ENCODE data around the gene CEP70. TPM values are rescaled to one million over a fixed set of nuclear protein-coding genes. Genes with fewer than 3 reads are reported as not detected.

The CEP70 gene
- total RNA-seq, 1 donor from 2014 or later, result 101 TPM

DNA sequence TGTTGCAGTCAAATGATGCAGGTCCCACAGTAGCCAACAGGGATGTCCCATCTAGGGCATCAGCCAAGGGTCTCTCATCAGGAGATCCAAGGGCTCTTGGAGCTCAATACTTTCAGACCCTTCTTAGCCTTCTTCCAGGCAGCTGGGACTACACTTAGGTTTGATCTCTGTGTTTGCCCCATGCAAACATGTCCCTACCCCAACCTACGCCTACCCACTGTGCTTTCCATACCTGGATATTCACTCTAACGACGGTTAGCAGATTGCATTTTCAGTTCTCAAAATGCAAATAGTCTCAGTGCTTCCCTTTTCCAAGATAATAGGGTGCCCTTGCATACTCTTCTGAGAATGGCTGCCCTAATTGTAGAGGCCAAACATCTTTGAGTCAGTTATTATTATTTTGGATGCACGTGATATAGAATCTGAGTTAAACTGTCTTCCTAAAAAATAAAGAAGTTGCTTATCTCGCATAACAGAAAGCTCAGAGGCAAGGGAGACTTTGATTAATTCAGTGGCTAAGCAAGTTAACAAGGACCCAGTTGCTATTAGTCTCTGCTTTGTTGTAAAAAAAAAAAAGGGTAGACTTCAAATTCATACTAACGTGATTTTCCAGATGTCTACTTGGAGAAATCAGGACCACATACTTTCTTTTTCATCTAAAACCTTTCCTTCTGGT lies 1.0 kb upstream of the CEP70 start:
- Histone ChIP-seq H3F3A (ENCODE audit: low read depth) (peaks cover 14% of the 10 kb centered on the region), H3K4me3 (no peak overlapping the region), H3K4me2 (peak overlapping the region; percentile 81), H3K27me3 (no peaks in the 10 kb centered on the region), H3K79me2 (ENCODE audit: low read depth) (peaks cover 17% of the 10 kb centered on the region), H3K9ac (no peak overlapping the region), H3K4me1 (peaks cover 8% of the 10 kb centered on the region), H3K9me3 (ENCODE audit: low read depth) (no peaks in the 10 kb centered on the region), H4K20me1 (ENCODE audit: low read depth) (no peaks in the 10 kb centered on the region), H3K27ac (no peak overlapping the region), H2AFZ (replicated peaks) (no peak overlapping the region), H3K36me3 (no peaks in the 10 kb centered on the region)
- H3K4me3 Mint-ChIP-seq, result peak overlapping the region; percentile 95
- no peak for TF ChIP-seq EZH2 (IDR thresholded peaks at IDR 0.05)
- no peak for TF ChIP-seq EZH2phosphoT487 (IDR thresholded peaks at IDR 0.05)
- TF ChIP-seq, protein P1, sequence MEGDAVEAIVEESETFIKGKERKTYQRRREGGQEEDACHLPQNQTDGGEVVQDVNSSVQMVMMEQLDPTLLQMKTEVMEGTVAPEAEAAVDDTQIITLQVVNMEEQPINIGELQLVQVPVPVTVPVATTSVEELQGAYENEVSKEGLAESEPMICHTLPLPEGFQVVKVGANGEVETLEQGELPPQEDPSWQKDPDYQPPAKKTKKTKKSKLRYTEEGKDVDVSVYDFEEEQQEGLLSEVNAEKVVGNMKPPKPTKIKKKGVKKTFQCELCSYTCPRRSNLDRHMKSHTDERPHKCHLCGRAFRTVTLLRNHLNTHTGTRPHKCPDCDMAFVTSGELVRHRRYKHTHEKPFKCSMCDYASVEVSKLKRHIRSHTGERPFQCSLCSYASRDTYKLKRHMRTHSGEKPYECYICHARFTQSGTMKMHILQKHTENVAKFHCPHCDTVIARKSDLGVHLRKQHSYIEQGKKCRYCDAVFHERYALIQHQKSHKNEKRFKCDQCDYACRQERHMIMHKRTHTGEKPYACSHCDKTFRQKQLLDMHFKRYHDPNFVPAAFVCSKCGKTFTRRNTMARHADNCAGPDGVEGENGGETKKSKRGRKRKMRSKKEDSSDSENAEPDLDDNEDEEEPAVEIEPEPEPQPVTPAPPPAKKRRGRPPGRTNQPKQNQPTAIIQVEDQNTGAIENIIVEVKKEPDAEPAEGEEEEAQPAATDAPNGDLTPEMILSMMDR (IDR thresholded peaks at IDR 0.05), result no peak
- H3K27ac Mint-ChIP-seq, result no peak overlapping the region
- no peaks in the 10 kb centered on the region for H3K9me3 Mint-ChIP-seq
- DNase-seq (ENCODE audit: low spot score), result no peak
- H3K27me3 Mint-ChIP-seq (ENCODE audit: insufficient read depth, low read depth), result peaks cover 7% of the 10 kb centered on the region
- H3K36me3 Mint-ChIP-seq, result no peaks in the 10 kb centered on the region
- H3K4me1 Mint-ChIP-seq, result peaks cover 12% of the 10 kb centered on the region

DNA sequence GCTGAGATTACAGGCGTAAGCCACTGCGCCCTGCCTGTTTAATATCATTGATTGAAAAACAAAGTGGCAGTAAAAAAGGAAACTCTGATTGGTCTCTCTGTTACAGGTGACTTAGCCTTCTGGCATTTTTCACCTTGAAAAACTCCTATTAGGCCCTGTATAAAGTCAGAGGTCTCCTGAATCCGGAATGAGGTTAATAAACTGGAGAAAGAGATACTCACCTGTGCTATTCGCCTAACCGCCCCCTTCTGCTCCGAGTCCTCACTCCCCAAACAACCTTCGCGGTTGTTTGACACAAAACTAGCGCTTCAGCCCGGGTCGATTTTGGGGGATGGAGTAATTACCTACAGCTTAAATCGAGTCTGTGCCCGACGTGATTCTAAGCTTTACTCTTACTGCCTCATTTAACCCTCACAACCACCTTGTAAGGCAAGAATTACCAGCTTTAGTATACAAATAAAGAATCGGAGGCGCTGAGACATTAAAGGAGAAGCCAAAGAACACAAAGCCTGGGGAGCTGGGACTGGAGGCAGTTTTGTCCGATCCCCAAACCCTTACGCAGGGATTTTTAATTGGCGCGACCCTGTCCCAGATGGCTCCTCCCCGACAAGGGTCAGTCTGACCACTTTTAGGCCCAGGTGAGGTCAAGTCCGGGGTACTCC lies 441 bp downstream of the CEP70 start:
- H4K20me1 ChIP-seq (ENCODE audit: low read depth), result no peaks in the 10 kb centered on the region
- peak overlapping the region; percentile 39 for H3K9ac ChIP-seq
- peak overlapping the region; percentile 95 for H3K4me3 Mint-ChIP-seq
- H3K27me3 Mint-ChIP-seq (ENCODE audit: insufficient read depth, low read depth), result peaks cover 7% of the 10 kb centered on the region
- no peaks in the 10 kb centered on the region for H3K9me3 Mint-ChIP-seq
- no peak for DNase-seq (ENCODE audit: low spot score)
- peak overlapping the region; percentile 81 for H3K4me2 ChIP-seq
- no peaks in the 10 kb centered on the region for H3K36me3 ChIP-seq
- H3K9me3 ChIP-seq (ENCODE audit: low read depth), result no peaks in the 10 kb centered on the region
- peaks cover 14% of the 10 kb centered on the region for H3F3A ChIP-seq (ENCODE audit: low read depth)
- H3K27me3 ChIP-seq, result no peaks in the 10 kb centered on the region
- no peak overlapping the region for H3K27ac Mint-ChIP-seq
- TF ChIP-seq EZH2phosphoT487 (IDR thresholded peaks at IDR 0.05), result no peak
- peak; percentile 19 for TF ChIP-seq EZH2 (IDR thresholded peaks at IDR 0.05)
- H2AFZ ChIP-seq (replicated peaks), result peak overlapping the region; percentile 91
- H3K36me3 Mint-ChIP-seq, result no peaks in the 10 kb centered on the region
- H3K79me2 ChIP-seq (ENCODE audit: low read depth), result peaks cover 17% of the 10 kb centered on the region
- H3K4me1 ChIP-seq, result peaks cover 8% of the 10 kb centered on the region
- H3K4me3 ChIP-seq, result peak overlapping the region; percentile 80
- H3K4me1 Mint-ChIP-seq, result peaks cover 12% of the 10 kb centered on the region
- no peak overlapping the region for H3K27ac ChIP-seq

DNA sequence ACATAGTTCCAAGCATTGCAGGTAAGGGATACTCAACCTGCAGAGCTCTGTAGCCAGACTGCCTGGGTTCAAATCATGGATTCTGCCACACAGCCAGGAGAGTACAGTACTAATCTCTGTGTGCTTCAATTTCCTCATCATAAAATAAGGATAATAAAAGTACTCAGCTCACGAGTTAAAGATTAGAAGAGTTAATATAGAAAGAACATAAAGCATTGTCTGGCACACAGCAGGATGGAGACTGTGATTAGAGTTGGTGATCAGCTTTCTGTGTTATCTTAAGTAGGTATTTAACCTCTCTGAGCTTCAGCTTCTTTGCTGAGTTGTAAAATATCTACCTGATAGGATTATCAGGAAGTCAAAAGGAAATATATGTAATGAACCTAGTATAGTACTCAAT lies 2.7 kb downstream of the CEP70 start:
- Mint-ChIP-seq H3K4me1 (peaks cover 12% of the 10 kb centered on the region), H3K9me3 (peaks cover 1% of the 10 kb centered on the region), H3K27ac (no peak overlapping the region), H3K4me3 (no peak overlapping the region), H3K27me3 (ENCODE audit: insufficient read depth, low read depth) (peaks cover 7% of the 10 kb centered on the region), H3K36me3 (peaks cover 8% of the 10 kb centered on the region)
- Histone ChIP-seq H3K4me2 (no peak overlapping the region), H3K9me3 (ENCODE audit: low read depth) (no peaks in the 10 kb centered on the region), H4K20me1 (ENCODE audit: low read depth) (no peaks in the 10 kb centered on the region), H3K9ac (no peak overlapping the region), H3K4me1 (peaks cover 8% of the 10 kb centered on the region), H3K4me3 (no peak overlapping the region), H3K79me2 (ENCODE audit: low read depth) (peaks cover 20% of the 10 kb centered on the region), H3K36me3 (no peaks in the 10 kb centered on the region), H3K27ac (no peak overlapping the region), H2AFZ (replicated peaks) (no peak overlapping the region), H3F3A (ENCODE audit: low read depth) (peaks cover 14% of the 10 kb centered on the region), H3K27me3 (no peaks in the 10 kb centered on the region)
- DNase-seq (ENCODE audit: low spot score), result no peak
- TF ChIP-seq EZH2phosphoT487 (IDR thresholded peaks at IDR 0.05), result no peak
- TF ChIP-seq, protein P1 (IDR thresholded peaks at IDR 0.05), result no peak
- no peak for TF ChIP-seq EZH2 (IDR thresholded peaks at IDR 0.05)

DNA sequence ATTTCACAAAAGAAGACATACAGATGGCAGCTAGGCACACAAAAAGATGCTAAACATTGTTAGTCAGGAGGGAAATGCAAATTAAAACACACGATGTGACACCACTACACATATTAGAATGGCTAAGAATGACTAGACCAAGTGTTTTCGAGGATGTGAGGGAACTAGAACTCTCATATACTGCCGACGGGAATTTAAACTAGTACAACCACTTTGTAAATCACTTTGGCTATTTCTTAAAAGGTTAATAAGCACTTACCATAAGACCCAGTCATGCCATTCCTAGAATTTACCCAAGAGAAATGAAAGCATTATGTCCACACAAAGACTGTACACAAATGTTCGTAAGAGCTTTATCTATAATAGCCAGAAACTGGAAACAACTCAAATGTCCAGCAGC lies 5.6 kb downstream of the CEP70 start:
- Histone ChIP-seq H3K27me3 (no peaks in the 10 kb centered on the region), H3K4me1 (peaks cover 8% of the 10 kb centered on the region), H3K4me3 (no peak overlapping the region), H3K79me2 (ENCODE audit: low read depth) (peaks cover 29% of the 10 kb centered on the region), H2AFZ (replicated peaks) (no peak overlapping the region), H3K4me2 (no peak overlapping the region), H3K9me3 (ENCODE audit: low read depth) (no peaks in the 10 kb centered on the region), H3K27ac (no peak overlapping the region), H3F3A (ENCODE audit: low read depth) (peaks cover 2% of the 10 kb centered on the region), H4K20me1 (ENCODE audit: low read depth) (no peaks in the 10 kb centered on the region), H3K9ac (no peak overlapping the region), H3K36me3 (no peaks in the 10 kb centered on the region)
- Mint-ChIP-seq H3K36me3 (peaks cover 23% of the 10 kb centered on the region), H3K4me3 (no peak overlapping the region), H3K27ac (no peak overlapping the region), H3K9me3 (peaks cover 4% of the 10 kb centered on the region), H3K4me1 (peaks cover 4% of the 10 kb centered on the region), H3K27me3 (ENCODE audit: insufficient read depth, low read depth) (no peaks in the 10 kb centered on the region)
- no peak for DNase-seq (ENCODE audit: low spot score)
- TF ChIP-seq, protein P1 (IDR thresholded peaks at IDR 0.05), result no peak
- TF ChIP-seq EZH2 (IDR thresholded peaks at IDR 0.05), result no peak
- no peak for TF ChIP-seq EZH2phosphoT487 (IDR thresholded peaks at IDR 0.05)
